H9 (cell line): ENCODE results near the gene MGAT4D. TPM values are rescaled to one million over a fixed set of nuclear protein-coding genes. Genes with fewer than 3 reads are reported as not detected.

Source experiments
- DNase-seq: peaks from one replicate; pipeline ENCODE4 v3.0.0-alpha.2; 2017
- H2AFZ ChIP-seq: one replicate; pipeline ENCODE4 v1.6.1; 2013; ENCODE audit warnings: mild to moderate bottlenecking, low read length, control low read depth, moderate library complexity
- H2AK5ac ChIP-seq: 2 replicates; pipeline ENCODE4 v1.6.1; 2013; ENCODE audit warnings: low read length, control low read depth, mixed read lengths; ENCODE audit not compliant: insufficient read length
- H2BK120ac ChIP-seq: one replicate; pipeline ENCODE4 v1.6.1; 2013; ENCODE audit warnings: low read depth, mild to moderate bottlenecking, low read length, control low read depth, inconsistent platforms; ENCODE audit not compliant: poor library complexity, severe bottlenecking
- H2BK12ac ChIP-seq: 2 replicates; pipeline ENCODE4 v1.6.1; 2013; ENCODE audit warnings: low read length, control low read depth, mixed read lengths, low read depth; ENCODE audit not compliant: insufficient read length
- H2BK15ac ChIP-seq: 2 replicates; pipeline ENCODE4 v1.6.1; 2013; ENCODE audit warnings: low read depth, low read length, control low read depth
- H2BK20ac ChIP-seq: one replicate; pipeline ENCODE4 v1.6.1; 2013; ENCODE audit warnings: low read depth, mild to moderate bottlenecking, low read length, control low read depth, inconsistent platforms; ENCODE audit not compliant: poor library complexity, severe bottlenecking
- H2BK5ac ChIP-seq: 2 replicates; pipeline ENCODE4 v1.6.1; 2013; ENCODE audit warnings: low read length, control low read depth, mixed read lengths; ENCODE audit not compliant: insufficient read length
- H3K14ac ChIP-seq: 2 replicates; pipeline ENCODE4 v1.6.1; 2013; ENCODE audit warnings: low read length, control low read depth; ENCODE audit not compliant: insufficient read depth
- H3K18ac ChIP-seq: 2 replicates; pipeline ENCODE4 v1.6.1; 2013; ENCODE audit warnings: low read depth, mild to moderate bottlenecking, mixed read lengths, low read length, control low read depth; ENCODE audit not compliant: insufficient read length
- H3K23ac ChIP-seq: 2 replicates; pipeline ENCODE4 v1.6.1; 2013; ENCODE audit warnings: low read length, control low read depth, mixed read lengths, low read depth; ENCODE audit not compliant: insufficient read length
- H3K23me2 ChIP-seq: 2 replicates; pipeline ENCODE4 v1.6.1; 2013; ENCODE audit warnings: low read depth, mild to moderate bottlenecking, mixed read lengths, low read length, control low read depth; ENCODE audit not compliant: insufficient read length, poor library complexity, severe bottlenecking
- H3K27ac ChIP-seq: 2 replicates; pipeline ENCODE4 v1.5.1; 2013; ENCODE audit warnings: low read length, control low read depth, mixed read lengths, low read depth; ENCODE audit not compliant: insufficient read length
- H3K27me3 ChIP-seq: 2 replicates; pipeline ENCODE4 v1.6.1; 2013; ENCODE audit warnings: low read length, control low read depth, inconsistent platforms; ENCODE audit not compliant: insufficient read depth
- H3K4ac ChIP-seq: 2 replicates; pipeline ENCODE4 v1.6.1; 2013; ENCODE audit warnings: low read depth, mild to moderate bottlenecking, control low read depth, inconsistent platforms, low read length, moderate library complexity
- H3K4me1 ChIP-seq: 2 replicates; pipeline ENCODE4 v1.6.1; 2013; ENCODE audit warnings: low read length, control low read depth, inconsistent platforms; ENCODE audit not compliant: insufficient read depth
- H3K4me2 ChIP-seq: 2 replicates; pipeline ENCODE4 v1.6.1; 2013; ENCODE audit warnings: low read length, control low read depth, mixed read lengths; ENCODE audit not compliant: insufficient read length, insufficient read depth
- H3K56ac ChIP-seq: 2 replicates; pipeline ENCODE4 v1.6.1; 2013; ENCODE audit warnings: low read depth, mild to moderate bottlenecking, mixed read lengths, low read length, control low read depth; ENCODE audit not compliant: insufficient read length
- H3K79me1 ChIP-seq: 2 replicates; pipeline ENCODE4 v1.6.1; 2013; ENCODE audit warnings: low read depth, mild to moderate bottlenecking, moderate library complexity, low read length, control low read depth, inconsistent platforms; ENCODE audit not compliant: insufficient read depth, poor library complexity, severe bottlenecking
- H3K79me2 ChIP-seq: 2 replicates; pipeline ENCODE4 v1.6.1; 2013; ENCODE audit warnings: low read length, control low read depth, inconsistent platforms; ENCODE audit not compliant: insufficient read depth
- H3K9ac ChIP-seq: 2 replicates; pipeline ENCODE4 v1.6.1; 2013; ENCODE audit warnings: low read length, control low read depth, mixed read lengths; ENCODE audit not compliant: insufficient read length; ENCODE audit errors: extremely low read depth
- H3K9me3 ChIP-seq: one replicate; pipeline ENCODE4 v1.6.1; 2013; ENCODE audit warnings: low read depth, low read length, inconsistent platforms; ENCODE audit not compliant: control insufficient read depth
- H3T11ph ChIP-seq: one replicate; pipeline ENCODE4 v1.6.1; 2013; ENCODE audit warnings: mild to moderate bottlenecking, low read length, control low read depth, inconsistent platforms
- H4K20me1 ChIP-seq: one replicate; pipeline ENCODE4 v1.6.1; 2013; ENCODE audit not compliant: control insufficient read depth, insufficient read length, insufficient read depth
- H4K5ac ChIP-seq: 2 replicates; pipeline ENCODE4 v1.6.1; 2013; ENCODE audit warnings: low read depth, mild to moderate bottlenecking, mixed read lengths, low read length, control low read depth; ENCODE audit not compliant: insufficient read length
- H4K8ac ChIP-seq: replicated peaks from 2 replicates; pipeline ENCODE4 v1.6.1; 2013; ENCODE audit warnings: low read length, control low read depth, mixed read lengths, low read depth; ENCODE audit not compliant: insufficient read length
- H4K91ac ChIP-seq: 2 replicates; pipeline ENCODE4 v1.6.1; 2013; ENCODE audit warnings: low read depth, mild to moderate bottlenecking, moderate library complexity, mixed read lengths, low read length, control low read depth; ENCODE audit not compliant: insufficient read length
- H3K27ac Mint-ChIP-seq, 3 experiments: 2 replicates in 2 of 3; 3 replicates in 1 of 3; pipeline ENCODE4 v1.8.0; 2020 to 2021; ENCODE audit warnings: mixed read lengths in 3 of 3, mild to moderate bottlenecking in 1 of 3, moderate library complexity in 1 of 3
- H3K27me3 Mint-ChIP-seq: 2 replicates; pipeline ENCODE4 v1.8.0; 2021; ENCODE audit warnings: low read depth, mild to moderate bottlenecking, moderate library complexity, mixed read lengths
- H3K36me3 Mint-ChIP-seq, 3 experiments: 2 replicates in 2 of 3; 3 replicates in 1 of 3; pipeline ENCODE4 v1.8.0; 2020 to 2021; ENCODE audit warnings: low read depth in 3 of 3, mixed read lengths in 3 of 3; ENCODE audit not compliant: insufficient read depth in 1 of 3
- H3K4me1 Mint-ChIP-seq, 2 experiments: 2 replicates each; pipeline ENCODE4 v1.8.0; 2020; ENCODE audit warnings: mixed read lengths in 2 of 2
- H3K4me3 Mint-ChIP-seq, 2 experiments: 2 replicates in 1 of 2; 3 replicates in 1 of 2; pipeline ENCODE4 v1.8.0; 2020 to 2021; ENCODE audit warnings: mild to moderate bottlenecking in 2 of 2, mixed read lengths in 2 of 2, moderate library complexity in 1 of 2
- H3K9me3 Mint-ChIP-seq, 2 experiments: 2 replicates in 1 of 2; 3 replicates in 1 of 2; pipeline ENCODE4 v1.8.0; 2020; ENCODE audit warnings: mild to moderate bottlenecking in 2 of 2, mixed read lengths in 2 of 2, moderate library complexity in 1 of 2
- total RNA-seq: library from RNA; stranded (reverse); gene quantifications from 2 replicates; pipeline ENCODE4 v1.2.1, GENCODE V29; 2021
- TF ChIP-seq, protein P1 (sequence below): fragments of 200-600 bp; sonication (generic); conservative IDR thresholded peaks from 3 replicates; pipeline ENCODE4 v1.8.0; 2021; ENCODE audit warnings: antibody characterized with exemption, mild to moderate bottlenecking

MGAT4D gene
- total RNA-seq, 1 experiment from 2014 or later = not detected

DNA sequence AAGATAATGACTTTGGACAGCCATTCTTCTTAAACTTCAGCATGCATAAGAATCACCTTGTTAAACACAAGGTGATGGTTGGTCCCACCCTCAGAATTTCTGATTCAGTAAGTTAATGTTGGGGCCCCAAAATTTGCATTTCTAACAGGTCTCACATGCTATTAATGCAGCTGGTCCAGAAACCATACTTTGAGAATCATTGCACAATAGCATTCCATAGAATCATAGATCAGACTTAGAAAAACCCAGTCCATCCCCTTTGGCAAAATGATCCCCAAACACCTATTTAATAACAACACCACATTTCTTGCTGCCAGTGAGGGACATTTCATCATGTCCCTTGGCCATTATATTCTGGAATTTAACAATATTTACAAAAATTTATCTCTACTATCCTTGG lies 6.2 kb upstream of the MGAT4D start:
- H2AK5ac ChIP-seq = no peak overlapping the region
- H3K56ac ChIP-seq = no peak overlapping the region
- no peak overlapping the region for H2BK12ac ChIP-seq
- no peaks in the 10 kb centered on the region for H3K79me1 ChIP-seq
- DNase-seq = no peak
- H3K23me2 ChIP-seq = no peaks in the 10 kb centered on the region
- no peak overlapping the region for H3K14ac ChIP-seq
- H2BK120ac ChIP-seq = no peak overlapping the region
- Mint-ChIP-seq H3K4me1 (no peaks in the 10 kb centered on the region), H3K27ac (no peak overlapping the region), H3K27me3 (peaks cover 47% of the 10 kb centered on the region), H3K9me3 (peaks cover 20% of the 10 kb centered on the region in 2 experiments), H3K4me3 (no peak overlapping the region), H3K36me3 (peaks cover 0 to 19% (median 6%) of the 10 kb centered on the region in 3 experiments; a peak in 6 of 7 replicates)
- H3K79me2 ChIP-seq = no peaks in the 10 kb centered on the region
- H3K9ac ChIP-seq = no peak overlapping the region
- H3K27me3 ChIP-seq = peaks cover 5% of the 10 kb centered on the region; the same call in 1 of the 2 replicates
- no peak overlapping the region for H2BK15ac ChIP-seq
- no peak overlapping the region for H3K4ac ChIP-seq
- H3K4me2 ChIP-seq = no peak overlapping the region
- H3K4me1 ChIP-seq = no peaks in the 10 kb centered on the region
- H4K5ac ChIP-seq = no peak overlapping the region
- H3K23ac ChIP-seq = no peak overlapping the region
- H4K91ac ChIP-seq = no peak overlapping the region
- no peak overlapping the region for H2BK20ac ChIP-seq
- TF ChIP-seq, protein P1, sequence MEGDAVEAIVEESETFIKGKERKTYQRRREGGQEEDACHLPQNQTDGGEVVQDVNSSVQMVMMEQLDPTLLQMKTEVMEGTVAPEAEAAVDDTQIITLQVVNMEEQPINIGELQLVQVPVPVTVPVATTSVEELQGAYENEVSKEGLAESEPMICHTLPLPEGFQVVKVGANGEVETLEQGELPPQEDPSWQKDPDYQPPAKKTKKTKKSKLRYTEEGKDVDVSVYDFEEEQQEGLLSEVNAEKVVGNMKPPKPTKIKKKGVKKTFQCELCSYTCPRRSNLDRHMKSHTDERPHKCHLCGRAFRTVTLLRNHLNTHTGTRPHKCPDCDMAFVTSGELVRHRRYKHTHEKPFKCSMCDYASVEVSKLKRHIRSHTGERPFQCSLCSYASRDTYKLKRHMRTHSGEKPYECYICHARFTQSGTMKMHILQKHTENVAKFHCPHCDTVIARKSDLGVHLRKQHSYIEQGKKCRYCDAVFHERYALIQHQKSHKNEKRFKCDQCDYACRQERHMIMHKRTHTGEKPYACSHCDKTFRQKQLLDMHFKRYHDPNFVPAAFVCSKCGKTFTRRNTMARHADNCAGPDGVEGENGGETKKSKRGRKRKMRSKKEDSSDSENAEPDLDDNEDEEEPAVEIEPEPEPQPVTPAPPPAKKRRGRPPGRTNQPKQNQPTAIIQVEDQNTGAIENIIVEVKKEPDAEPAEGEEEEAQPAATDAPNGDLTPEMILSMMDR = no peak
- H2AFZ ChIP-seq = no peak overlapping the region
- H3K9me3 ChIP-seq = peaks cover 9% of the 10 kb centered on the region
- no peak overlapping the region for H4K8ac ChIP-seq
- H3K27ac ChIP-seq = no peak overlapping the region
- H4K20me1 ChIP-seq = no peaks in the 10 kb centered on the region
- no peak overlapping the region for H2BK5ac ChIP-seq
- no peak overlapping the region for H3T11ph ChIP-seq
- no peak overlapping the region for H3K18ac ChIP-seq
